RWPE2 (cell line): ENCODE measurements around the gene COMMD1.

ENCODE experiments used
- ATAC-seq: fragments of 200-7000 bp; cut with Tn5 transposase; 3 replicates; pipeline ENCODE4 v1.9.1; 2021; ENCODE audit warnings: low read depth
- DNase-seq: peaks from one replicate; pipeline ENCODE4 v3.0.0-alpha.2; 2020; ENCODE audit warnings: low spot score
- H3K27ac ChIP-seq: fragments of 450-650 bp; 2 replicates; pipeline ENCODE4 v1.5.1; 2017; ENCODE audit warnings: mild to moderate bottlenecking; ENCODE audit not compliant: poor library complexity, severe bottlenecking
- H3K27me3 ChIP-seq: fragments of 250-450 bp; sonication (Bioruptor Pico); 2 replicates; pipeline ENCODE4 v1.5.1; 2021; ENCODE audit warnings: mild to moderate bottlenecking, moderate library complexity; ENCODE audit not compliant: insufficient read depth, poor library complexity, severe bottlenecking
- H3K36me3 ChIP-seq: fragments of 250-450 bp; sonication (Bioruptor Pico); 2 replicates; pipeline ENCODE4 v1.5.1; 2020; ENCODE audit warnings: low read depth, mild to moderate bottlenecking, moderate library complexity
- H3K4me1 ChIP-seq: fragments of 250-450 bp; sonication (Bioruptor Pico); 2 replicates; pipeline ENCODE4 v1.5.1; 2021; ENCODE audit warnings: mild to moderate bottlenecking, moderate library complexity; ENCODE audit not compliant: insufficient read depth, poor library complexity, severe bottlenecking
- H3K4me3 ChIP-seq: fragments of 250-450 bp; sonication (Bioruptor Pico); 2 replicates; pipeline ENCODE4 v1.5.1; 2021; ENCODE audit warnings: mild to moderate bottlenecking, moderate library complexity; ENCODE audit not compliant: severe bottlenecking
- H3K9me3 ChIP-seq: fragments of 250-450 bp; sonication (Bioruptor Pico); 2 replicates; pipeline ENCODE4 v1.5.1; 2021; ENCODE audit warnings: mild to moderate bottlenecking, moderate library complexity; ENCODE audit not compliant: severe bottlenecking
- TF ChIP-seq, protein P1 (sequence below): fragments of 450-650 bp; IDR thresholded peaks from one replicate; pipeline ENCODE4 v1.5.1; 2017; ENCODE audit warnings: mild to moderate bottlenecking, moderate library complexity; ENCODE audit not compliant: poor library complexity, severe bottlenecking

COMMD1 gene

DNA sequence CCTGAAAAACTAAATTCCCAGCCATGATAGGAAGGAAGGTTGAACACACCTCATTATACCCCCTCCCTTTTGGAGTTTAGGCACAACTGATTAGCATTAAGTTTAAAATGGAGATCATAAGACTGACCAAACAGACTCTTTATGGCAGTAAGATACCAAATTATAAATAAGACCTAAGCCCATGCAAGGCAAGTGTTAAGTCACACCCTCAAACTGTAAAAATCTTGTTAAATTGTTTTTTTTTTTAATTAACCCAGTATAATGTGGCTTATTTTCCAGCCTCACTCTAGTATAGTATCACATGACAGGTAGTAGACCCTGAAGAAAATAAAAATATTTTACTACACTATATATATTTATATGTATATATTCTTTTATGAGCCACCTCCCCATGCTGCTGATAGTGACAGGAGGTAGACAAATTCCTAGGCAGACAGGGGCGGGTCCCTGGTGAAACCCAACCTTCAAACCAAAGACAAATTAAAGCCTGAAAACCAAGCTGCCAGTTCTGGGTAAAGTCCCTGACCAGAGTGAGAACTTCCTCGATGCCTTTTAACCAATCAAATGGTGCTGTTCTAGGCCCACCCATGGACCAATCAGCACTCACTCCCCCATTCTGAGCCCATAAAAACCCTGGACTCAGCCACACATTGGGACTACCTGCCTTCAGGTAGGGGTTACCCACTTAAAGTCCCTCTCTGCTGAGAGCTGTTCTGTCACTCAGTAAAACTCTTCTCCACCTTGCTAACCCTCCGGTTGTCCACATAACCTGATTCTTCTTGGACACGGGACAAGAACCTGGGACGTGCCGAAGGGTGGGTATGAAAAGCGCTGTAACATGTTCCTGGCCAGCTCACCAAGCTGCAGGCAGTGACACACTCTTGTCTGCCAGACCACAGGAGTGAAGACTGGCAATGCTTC, 166.5 kb downstream of the COMMD1 start:
- Histone ChIP-seq H3K27me3 (no peaks in the 10 kb centered on the region), H3K36me3 (no peaks in the 10 kb centered on the region), H3K27ac (no peak overlapping the region), H3K4me1 (no peaks in the 10 kb centered on the region), H3K4me3 (no peak overlapping the region), H3K9me3 (no peaks in the 10 kb centered on the region)
- ATAC-seq (no peak), DNase-seq (no peak)
- TF ChIP-seq, protein P1, sequence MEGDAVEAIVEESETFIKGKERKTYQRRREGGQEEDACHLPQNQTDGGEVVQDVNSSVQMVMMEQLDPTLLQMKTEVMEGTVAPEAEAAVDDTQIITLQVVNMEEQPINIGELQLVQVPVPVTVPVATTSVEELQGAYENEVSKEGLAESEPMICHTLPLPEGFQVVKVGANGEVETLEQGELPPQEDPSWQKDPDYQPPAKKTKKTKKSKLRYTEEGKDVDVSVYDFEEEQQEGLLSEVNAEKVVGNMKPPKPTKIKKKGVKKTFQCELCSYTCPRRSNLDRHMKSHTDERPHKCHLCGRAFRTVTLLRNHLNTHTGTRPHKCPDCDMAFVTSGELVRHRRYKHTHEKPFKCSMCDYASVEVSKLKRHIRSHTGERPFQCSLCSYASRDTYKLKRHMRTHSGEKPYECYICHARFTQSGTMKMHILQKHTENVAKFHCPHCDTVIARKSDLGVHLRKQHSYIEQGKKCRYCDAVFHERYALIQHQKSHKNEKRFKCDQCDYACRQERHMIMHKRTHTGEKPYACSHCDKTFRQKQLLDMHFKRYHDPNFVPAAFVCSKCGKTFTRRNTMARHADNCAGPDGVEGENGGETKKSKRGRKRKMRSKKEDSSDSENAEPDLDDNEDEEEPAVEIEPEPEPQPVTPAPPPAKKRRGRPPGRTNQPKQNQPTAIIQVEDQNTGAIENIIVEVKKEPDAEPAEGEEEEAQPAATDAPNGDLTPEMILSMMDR, result no peak

DNA sequence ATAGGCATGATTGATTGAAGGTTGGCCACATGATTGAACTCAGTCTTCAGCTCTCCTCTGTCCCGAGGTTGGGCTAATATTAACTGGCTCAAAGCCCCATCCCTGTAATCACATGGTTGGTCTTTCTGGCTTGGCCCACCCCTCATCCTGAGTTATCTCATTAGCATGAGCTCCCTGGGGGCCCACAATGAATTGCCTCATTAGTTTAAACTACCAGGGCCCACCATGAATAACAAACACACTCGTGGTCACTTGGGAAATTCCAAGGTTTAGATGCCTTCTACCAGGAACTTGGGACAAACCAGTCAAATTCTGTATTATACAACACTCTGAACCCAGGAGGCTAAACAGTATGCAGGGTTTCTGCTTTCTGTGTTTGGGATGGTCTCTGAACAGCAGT, 168.8 kb downstream of the COMMD1 start:
- no peak for ATAC-seq
- Histone ChIP-seq H3K4me3 (no peak overlapping the region), H3K27ac (no peak overlapping the region), H3K27me3 (no peaks in the 10 kb centered on the region), H3K36me3 (no peaks in the 10 kb centered on the region), H3K4me1 (no peaks in the 10 kb centered on the region), H3K9me3 (no peaks in the 10 kb centered on the region)
- DNase-seq, result no peak
- TF ChIP-seq, protein P1, result no peak

DNA sequence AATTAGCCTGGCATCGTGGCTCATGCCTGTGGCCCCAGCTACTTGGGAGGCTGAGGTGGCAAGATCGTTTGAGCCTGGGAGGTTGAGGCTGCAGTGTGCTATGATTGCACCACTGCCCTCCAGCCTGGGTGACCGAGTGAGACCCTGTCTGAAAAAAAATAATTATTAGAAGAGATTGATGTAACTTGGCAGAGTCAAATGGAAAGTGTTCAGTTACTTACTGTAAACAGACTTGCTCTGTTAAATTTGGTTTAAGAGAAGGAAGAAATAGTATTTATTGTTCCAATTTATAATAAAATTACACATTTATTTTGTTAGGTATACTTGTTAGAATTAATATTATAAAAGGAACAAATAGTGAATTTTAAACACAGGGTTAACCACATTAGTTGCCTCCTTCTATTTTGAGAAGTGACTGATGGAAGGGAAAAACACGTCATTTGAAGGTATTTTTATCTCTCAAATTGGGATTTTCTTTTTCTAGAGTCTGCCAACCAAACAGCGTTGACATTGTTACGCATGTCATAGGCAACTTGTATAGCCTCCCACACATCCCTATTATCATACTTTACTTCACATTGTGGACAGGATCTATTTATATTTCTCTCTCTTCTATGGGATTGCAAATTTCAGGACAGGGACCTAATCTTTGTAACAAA, 171.6 kb downstream of the COMMD1 start:
- DNase-seq (no peak), ATAC-seq (no peak)
- H3K36me3 ChIP-seq, result no peaks in the 10 kb centered on the region
- no peak overlapping the region for H3K4me3 ChIP-seq
- H3K27ac ChIP-seq, result no peak overlapping the region
- H3K9me3 ChIP-seq, result no peaks in the 10 kb centered on the region
- TF ChIP-seq, protein P1, result no peak
- peaks cover 5% of the 10 kb centered on the region for H3K4me1 ChIP-seq
- H3K27me3 ChIP-seq, result no peaks in the 10 kb centered on the region

DNA sequence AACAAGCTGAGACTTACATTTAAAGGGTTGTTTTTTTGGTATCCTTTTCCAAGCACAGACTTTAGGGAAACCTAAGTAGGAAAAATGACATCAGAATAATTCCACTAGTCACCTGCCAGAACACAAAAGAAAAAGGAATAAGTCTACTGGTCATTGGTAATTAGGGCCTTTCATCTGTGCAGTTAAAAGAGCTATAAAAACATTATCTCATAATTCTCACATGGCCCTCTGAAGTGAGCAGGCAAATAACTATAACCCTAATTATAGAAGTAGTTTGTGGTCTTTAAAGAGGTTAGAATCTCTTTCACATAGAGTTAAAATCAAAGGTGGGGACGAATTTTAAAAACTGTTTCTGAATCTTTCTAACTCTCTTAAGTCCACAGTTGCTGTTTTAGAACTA, 179.3 kb downstream of the COMMD1 start:
- Histone ChIP-seq H3K4me1 (peaks cover 5% of the 10 kb centered on the region), H3K9me3 (no peaks in the 10 kb centered on the region), H3K36me3 (no peaks in the 10 kb centered on the region), H3K27me3 (no peaks in the 10 kb centered on the region), H3K4me3 (no peak overlapping the region), H3K27ac (no peak overlapping the region)
- no peak for ATAC-seq
- TF ChIP-seq, protein P1, result no peak
- no peak for DNase-seq

DNA sequence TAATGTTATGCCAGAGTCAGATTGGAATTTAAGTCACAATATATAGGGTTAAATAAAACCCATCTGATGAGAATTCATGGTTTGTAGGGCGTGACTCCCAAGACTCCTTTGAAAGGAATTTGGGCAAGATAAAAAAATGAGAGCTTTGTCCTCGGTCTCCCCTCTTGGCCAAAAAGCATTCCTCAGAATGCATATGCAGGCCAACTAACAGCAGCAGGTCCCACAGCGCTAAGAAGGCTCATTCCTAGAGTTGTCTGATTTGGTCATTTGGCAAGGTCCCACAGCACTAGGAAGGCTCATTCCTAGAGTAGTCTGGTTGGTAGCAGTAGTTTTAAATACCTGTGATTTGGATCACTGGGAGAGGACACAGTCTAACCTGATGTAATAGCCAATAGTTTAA, 184.2 kb downstream of the COMMD1 start:
- ATAC-seq, result no peak
- Histone ChIP-seq H3K9me3 (no peaks in the 10 kb centered on the region), H3K4me3 (no peak overlapping the region), H3K36me3 (no peaks in the 10 kb centered on the region), H3K27me3 (no peaks in the 10 kb centered on the region), H3K4me1 (no peaks in the 10 kb centered on the region), H3K27ac (no peak overlapping the region)
- TF ChIP-seq, protein P1, result no peak
- no peak for DNase-seq
